ENCODE data around the gene COMMD8. TPM values are rescaled to one million over a fixed set of nuclear protein-coding genes. Genes with fewer than 3 reads are reported as not detected.
A peak's percentile ranks its signal among the peaks of the same experiment; 100 is the strongest.
"Not testable (repeated sequence)": the region's sequence is repeated elsewhere in the genome, so short reads cannot be mapped to it uniquely, and the experiment has no call there.

COMMD8 gene
- 21.6 TPM for total RNA-seq

DNA sequence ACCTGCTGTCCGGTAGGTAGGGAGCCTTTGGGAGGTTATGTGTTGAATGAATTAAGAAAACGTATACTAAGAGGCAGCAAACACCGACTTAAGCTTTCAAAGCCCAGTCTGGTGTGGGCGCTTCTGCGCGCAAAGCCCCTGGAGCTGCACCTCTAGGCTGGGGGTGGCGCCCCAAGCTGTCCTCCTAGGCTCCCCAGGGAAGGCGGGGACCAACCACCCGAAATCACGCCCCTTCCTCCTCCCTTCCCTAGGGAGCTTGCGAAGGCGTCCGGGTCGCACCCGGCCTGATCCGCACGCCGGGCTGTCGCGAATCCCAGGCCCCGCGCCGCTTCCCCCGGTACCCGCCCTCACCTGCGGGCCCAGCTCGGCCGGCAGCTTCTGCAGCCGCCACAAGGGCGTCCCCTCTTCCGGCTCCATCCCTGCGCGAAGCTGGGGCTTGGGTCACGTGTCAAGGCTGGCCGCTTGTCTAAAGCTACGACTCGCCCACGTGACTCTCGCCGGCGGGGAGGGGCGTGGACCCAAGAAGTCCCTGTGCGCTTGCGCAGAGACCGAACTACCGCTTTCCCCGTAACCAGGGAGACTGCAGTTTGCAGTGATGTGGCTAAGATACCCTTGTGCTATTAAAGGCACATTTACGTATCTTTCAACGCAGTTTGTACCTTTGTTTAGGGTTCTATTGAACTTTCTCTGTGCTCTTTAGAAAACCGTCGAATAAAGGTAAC is at the start of gene COMMD8:
Gene COMMD8, minus strand, starts transcription at position 468 of the 722 bp plus-strand sequence. Its CDS starts 51 bp downstream, at position 417.
- ATAC-seq: peak; percentile 97

DNA sequence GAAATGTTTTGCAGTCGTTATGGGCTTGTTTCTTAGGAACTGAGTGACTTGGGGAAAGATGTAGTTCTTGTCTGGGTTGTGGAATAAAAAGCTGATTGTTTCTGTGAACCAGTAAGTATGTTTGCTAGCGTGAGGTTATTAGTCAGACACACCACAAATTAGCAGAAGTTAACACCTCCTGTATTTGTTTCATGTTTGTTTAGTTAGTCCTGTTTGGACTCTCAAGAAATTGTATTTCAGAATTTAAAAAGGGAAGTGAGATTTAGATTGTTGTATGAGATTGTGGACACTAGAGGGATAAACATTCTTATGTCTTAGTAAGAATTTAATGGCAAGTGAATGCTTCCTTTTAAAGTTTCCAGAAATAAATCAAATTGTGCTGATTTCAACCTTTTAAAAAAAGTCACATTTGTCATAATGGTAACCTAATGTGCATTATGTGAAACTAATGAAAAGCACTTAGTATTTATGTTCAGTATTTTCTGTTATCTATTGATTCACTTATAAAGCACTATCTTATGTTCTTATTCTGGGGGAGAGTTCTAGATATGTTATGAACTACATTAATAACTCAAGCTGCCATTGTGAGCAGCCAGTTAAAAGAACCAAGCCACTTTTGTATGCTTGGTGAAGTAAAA is 47.1 kb upstream of the COMMD8 start:
- ATAC-seq: no peak

DNA sequence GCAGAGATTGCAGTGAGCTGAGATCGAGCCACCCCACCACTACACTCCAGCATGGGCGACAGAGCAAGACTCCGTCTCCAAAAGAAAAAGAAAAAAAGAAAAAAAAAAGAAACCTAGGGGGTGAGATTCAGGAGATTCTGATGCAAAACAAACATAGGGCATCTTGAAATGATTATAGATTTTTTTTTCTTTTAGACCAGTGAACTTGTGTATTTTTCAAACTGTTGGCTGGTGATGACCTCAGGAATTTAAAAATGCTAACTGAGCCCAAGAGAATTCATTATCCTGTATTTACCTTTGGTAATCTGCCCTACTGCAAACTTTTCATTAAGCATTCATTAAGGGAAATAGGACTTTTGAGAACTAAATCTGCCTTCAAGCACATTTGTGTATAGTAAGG is 42.2 kb upstream of the COMMD8 start:
- no peak for ATAC-seq

DNA sequence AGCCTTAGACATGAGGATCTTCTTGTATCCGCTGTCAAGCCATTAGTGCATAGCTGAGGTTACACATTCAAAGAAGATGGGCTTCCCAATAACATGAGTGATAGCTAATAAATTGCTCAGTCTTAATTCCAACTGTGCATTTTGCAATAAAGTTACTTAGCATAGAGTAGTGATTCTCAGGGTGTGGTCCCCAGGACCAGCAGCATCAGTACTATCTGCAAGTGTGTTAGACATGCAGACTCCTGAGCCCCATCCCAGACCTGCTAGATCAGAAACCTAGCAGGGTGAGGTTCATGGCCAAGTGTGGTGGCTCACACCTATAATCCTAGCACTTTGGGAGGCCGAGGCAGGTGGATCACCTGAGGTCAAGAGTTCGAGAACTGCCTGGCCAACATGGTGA is 41.6 kb upstream of the COMMD8 start:
- no peak for ATAC-seq

DNA sequence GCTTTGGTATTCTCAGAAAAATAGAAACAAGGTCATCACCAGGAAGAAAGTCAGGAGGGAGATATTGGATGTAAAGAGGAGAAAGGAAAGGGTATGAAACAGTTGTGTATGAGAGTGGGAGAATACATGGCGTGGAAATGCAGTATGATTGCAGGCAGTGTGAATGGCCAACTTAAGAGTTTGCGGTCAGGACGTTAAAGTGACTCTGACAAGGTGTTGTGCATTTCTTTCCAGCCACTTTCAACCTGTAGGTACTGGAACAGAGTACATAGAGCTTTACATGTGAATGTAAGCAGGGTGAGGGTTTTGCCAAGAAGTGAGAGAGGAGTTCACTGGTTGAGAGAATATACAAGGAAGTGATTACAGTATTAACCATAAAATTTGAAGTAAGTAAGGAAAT is 37.3 kb upstream of the COMMD8 start:
- ATAC-seq: no peak

DNA sequence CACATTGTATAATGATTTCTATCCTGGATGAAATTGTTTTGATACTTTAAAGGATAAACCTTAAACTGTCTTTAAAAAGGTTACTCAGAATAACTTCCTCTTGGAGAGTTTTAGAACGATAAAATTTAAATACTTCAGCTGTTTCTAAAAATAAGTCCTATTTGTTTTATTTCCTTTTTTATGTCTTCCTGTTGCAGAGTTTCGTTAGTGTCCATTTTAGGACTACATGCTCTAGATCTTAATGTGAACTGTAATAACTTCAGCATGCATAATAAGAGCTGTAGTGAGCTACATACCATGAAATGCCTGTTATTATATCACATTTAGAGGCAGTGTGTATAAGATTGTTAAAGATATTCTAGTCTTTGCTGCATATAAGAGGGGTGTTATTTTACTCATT is 36.2 kb upstream of the COMMD8 start:
- no peak for ATAC-seq

DNA sequence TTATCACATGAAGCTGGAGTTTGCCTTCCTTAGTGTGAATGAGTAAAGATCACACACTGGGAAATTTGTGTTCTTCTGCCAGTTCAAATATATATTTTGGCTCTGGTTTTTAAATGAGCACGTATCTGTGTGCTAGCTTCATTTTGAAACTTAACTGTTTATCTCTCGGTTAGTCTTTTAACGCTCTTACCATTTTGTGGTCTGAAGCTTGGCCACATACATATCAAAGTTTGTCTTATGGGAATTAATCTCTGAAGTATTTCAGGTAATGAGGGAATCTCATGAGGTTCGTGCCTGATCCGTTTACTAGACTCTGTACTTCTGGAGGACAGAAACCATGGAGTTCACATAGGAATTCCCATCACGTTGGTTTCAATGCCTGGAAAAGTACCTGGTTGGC is 35.4 kb upstream of the COMMD8 start:
- ATAC-seq: no peak

DNA sequence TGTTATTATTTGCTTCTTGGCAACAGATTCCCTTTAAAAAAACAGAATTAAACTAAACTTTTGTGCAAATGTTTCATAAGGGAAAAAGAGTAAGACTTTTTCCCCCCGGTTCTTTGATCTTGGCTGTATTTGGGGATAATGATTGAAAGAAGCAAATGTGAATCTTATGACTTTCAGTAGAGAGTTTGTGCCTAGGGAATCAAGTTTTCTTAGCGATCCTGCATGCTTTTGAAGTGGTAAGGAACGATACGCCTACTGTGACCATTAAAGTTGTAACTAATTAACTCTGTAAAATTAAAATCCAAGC is 30.6 kb upstream of the COMMD8 start:
- ATAC-seq: no peak

DNA sequence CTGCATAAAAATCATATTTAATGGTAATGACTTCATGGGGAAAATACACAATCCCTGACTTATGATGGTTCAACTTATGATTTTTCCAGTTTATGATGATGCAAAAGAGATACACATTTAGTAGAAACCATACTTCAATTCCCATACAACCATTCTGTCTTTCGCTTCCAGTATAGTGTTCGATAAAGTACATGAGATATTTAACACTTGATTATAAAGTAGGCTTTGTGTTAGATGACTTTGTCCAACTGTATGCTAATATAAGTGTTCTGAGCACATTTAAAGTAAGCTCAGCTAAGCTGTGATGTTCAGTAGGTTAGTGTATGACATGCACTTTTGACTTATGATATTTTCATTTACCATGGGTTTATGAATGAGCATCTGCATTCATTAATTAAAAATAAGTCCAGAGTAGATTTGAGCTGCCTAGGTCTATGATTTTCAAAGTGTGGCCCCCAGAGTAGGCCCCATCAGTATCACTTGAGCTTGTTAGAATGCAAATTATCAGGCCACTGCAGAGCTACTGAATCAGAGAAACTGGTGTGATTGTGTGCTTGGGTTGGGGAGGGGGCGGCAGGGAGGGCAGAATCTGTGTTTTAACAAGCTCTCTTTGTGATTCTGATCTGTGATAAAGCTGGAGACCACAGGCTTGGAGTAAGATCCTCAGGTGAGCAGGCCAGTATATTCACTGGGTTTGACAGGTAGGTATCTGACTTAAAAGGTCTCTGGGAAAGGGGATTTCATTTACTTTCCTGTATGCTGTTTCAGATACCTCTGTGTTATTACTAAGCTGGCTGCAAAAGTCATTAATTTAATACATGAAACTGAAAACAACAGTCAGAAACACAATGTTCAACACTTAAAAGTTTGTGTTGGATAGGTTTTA is 30.0 kb upstream of the COMMD8 start:
- ATAC-seq: no peak

DNA sequence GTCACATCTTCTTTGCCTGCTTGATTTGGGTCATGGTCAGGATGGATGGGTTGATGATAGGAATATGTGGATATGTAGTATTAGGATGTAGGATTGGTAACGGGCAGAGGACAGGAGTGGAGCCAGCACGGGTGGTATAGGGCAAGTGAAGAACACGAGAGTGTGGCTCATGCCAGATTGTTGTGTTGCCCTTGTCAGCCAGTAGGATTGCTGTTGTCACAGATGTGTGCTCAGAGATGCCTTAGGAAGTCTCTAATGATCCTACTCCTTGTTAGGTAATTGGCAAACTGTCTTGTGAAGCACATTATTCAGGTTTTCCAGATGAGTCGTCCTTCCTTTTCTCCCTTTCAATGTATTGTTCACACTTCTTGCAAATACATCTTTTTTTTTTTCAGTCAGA is 27.0 kb upstream of the COMMD8 start:
- peak; percentile 74 for ATAC-seq

DNA sequence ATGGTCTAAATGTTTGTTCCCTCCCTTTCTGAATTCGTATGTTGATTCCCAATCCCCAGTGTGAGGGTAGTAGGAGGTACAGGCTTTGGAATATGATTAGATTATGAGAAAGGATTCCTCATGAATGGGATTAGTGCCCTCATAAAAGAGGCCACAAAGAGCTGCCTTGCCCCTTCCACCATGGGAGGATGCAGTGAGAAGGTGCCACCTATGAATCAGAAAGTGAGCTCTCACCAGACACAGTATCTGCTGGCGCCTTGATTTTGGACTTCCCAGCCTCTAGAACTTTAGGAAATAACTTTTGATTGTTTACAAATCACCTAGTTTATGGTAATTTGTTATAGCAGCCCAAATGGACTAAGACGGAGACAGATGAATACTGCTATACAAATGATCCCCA is 25.2 kb upstream of the COMMD8 start:
- no peak for ATAC-seq

DNA sequence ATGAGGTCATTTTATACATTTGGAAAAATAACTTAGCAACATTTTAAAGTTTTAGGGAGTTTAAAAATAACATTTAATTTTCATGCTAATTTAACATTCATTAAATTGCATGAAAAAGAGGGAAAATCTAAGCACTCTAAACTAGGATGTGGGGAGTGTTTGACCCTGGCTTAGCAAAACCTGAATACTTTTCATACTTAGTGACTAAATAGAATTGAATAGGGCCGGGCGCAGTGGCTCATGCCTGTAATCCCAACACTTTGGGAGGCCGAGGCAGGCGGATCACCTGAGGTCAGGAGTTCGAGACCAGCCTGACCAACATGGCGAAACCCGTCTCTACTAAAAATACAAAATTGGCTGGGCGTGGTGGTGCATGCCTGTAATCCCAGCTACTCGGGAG is 23.2 kb upstream of the COMMD8 start:
- not testable (repeated sequence) for ATAC-seq

DNA sequence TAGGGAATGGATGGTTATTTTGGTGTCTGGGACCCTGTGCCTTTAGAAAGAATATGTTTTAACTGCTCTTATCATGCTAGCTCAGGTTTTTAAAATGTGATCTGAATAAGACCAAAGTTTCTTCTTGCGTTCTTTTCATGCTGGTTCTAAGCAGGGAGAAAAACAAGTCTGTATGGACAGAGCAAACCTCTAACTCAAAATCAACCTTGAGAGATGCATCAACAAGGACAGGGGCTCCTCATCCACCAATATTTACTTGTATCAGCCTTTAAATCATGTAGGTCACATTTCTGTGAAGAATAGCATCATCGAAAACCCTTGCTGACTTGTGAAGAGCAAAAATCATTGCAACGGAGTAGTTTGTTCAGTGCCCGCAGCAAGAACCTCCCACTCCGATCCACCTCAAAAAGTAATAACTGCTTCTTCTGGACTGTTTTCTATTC is 22.8 kb upstream of the COMMD8 start:
- no peak for ATAC-seq

DNA sequence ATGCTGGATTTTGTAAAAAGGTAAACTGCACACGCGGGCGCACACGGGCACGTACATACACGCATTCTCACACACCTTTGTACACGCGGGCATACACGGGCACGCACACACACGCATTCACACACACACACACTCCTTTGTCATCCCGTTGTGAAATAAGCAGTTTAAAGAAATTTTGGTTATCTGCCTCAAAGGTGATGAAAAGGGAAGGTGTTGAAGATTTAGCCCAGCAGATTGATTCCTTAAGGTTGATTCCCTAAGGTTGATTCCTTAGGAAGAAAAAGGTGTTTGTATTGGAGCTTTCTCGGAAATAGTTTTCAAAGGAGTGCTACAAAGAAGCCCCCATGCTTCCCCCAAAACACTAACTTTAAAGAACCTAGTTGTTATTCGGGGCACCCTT is 22.3 kb upstream of the COMMD8 start:
- no peak for ATAC-seq

DNA sequence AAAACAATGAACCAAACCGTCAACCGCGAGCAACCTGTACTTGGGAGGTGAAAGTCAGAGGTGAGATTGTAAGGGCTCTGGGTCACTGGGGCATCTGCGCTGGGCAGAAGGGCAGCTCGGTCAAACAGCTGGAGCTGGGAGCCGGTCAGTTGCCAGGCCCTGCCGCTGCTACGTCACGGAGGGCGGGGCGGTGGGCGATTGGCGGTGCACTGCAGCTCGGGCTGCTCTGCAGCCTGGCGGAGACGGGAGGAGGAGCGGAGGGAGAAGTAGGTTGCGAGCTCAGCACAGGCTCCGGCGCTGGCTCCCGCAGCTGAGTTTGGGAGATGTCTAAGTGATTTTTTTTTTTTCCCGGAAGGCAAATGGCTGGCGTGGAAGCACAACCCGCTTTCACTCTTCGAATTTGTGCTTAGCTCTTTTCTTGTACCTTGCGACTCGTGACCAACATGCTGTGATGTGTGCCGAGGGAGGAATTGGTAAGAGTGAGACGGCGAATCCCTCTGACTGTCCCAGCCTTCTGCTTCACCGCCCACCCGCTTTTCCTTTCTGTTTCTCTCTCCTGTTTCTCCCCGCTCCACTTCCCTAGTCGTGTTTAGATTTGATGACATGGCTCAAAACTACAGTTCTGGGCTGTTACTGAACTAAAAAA is 21.7 kb upstream of the COMMD8 start, which contains the start of gene ATP10D:
Gene ATP10D, plus strand, starts transcription at position 229 of the 646 bp plus-strand sequence. CDS start 27,266 bp downstream, outside the sequence.
- ATAC-seq: peak; percentile 93

DNA sequence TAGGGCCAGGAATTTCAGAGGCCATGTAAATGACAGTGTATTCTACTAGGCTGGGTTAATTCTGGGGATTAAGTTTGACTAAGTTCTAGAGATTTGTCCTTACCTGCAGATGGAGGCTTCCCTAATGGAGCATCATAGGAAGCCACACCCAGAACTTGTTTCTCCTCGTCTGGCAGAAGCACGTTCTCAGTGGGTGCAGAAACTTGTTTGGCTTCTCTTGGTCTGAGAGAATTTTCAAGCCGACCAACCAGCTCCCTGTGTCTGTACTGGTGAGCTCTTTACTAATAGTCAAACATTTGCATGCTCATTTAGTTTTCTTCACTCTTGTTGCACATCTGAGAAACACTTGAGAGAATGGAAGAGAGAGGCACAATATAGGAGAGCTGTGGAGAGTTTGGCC is 20.7 kb upstream of the COMMD8 start:
- ATAC-seq: peak; percentile 91

DNA sequence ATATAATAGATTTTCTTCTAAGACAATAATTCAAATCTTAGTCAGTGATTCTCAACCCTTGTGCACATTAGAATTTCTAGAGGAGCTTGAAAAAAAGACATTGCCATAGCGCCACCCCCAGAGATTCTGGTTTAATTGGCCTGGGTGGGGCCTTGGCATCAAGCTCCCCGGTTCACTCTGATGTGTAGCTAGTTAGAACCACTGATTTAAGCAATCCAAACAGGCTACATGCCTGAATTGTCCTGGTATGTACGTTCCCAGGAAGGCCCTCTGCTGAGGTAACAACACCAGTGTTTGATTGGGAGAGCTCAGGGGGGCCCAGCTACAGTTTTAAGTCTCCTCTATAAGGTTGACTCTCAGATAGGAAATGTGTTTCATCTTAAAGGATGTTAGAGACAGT is 20.2 kb upstream of the COMMD8 start:
- ATAC-seq: peak; percentile 74

DNA sequence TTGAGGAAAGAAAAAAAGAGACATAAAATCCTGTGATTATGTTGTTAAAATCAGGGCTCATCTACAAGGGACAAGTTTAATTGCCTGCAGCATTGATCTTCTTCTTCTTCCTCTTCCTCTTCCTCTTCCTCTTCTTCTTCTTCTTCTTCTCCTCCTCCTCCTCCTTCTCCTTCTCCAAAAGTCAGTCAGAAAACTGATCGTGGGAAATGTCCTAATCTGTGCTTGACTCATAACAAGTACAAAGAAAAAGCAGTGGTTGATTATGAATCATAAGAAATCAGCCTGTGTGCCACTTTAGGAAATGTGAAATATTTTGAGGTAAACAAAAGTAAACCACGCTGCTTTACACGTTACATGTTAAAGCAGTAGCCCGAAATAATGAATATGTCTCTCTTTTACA is 18.8 kb upstream of the COMMD8 start:
- no peak for ATAC-seq

DNA sequence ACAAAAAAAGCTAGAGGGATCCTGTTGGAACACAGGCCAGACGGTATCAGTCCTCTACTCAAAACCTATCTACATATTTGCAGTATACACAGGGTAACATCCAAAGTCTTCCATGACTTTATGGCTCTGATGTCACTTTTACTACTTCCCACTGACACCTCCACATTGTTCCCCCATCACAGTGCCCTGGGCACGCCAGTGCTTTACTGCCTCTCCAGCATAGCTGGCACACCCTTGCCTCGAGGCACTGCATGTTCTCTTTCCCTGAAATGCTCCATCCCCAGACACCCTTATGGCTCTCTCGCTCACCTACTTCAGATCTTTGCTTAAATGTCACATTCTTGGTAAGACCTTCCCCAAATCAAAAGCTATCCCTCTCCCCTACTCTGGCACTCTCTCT is 15.3 kb upstream of the COMMD8 start:
- ATAC-seq: peak; percentile 29

DNA sequence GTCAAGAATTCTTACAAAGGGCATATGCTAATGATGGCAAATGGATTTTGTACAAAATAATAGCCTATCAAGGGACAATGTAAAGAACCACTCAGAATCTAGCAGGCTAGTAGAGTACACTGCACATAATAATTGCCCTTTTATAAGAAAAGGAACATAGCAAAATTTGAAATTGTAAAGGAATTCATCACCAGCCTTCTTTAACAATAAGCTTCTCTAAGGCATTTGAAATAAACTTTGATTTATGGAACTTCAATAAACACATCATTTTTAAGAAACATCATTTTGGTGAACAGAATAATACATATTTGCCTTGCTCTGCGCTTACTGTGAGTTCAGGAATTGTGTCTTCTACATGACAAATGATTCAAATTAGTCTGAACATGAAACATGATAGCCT is 11.9 kb upstream of the COMMD8 start:
- ATAC-seq: no peak

DNA sequence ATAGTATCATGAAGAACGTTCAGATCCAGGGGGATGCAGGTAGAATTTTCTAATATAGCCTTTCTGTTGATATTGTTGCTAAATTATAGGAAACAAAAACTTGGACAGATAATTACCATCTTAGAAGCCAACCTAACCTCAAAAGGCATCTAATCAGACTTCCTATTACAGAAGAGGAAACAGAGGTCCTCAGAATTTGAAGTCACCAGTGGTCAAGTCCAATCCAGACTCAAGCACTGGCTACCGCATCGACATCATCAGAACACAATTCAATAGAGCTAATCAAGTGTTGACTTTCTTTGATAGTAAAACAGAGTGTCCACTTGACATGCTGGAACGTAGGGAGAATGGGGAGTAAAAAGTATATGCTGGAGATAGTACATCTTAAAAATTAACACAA is 11.3 kb upstream of the COMMD8 start:
- ATAC-seq: no peak

DNA sequence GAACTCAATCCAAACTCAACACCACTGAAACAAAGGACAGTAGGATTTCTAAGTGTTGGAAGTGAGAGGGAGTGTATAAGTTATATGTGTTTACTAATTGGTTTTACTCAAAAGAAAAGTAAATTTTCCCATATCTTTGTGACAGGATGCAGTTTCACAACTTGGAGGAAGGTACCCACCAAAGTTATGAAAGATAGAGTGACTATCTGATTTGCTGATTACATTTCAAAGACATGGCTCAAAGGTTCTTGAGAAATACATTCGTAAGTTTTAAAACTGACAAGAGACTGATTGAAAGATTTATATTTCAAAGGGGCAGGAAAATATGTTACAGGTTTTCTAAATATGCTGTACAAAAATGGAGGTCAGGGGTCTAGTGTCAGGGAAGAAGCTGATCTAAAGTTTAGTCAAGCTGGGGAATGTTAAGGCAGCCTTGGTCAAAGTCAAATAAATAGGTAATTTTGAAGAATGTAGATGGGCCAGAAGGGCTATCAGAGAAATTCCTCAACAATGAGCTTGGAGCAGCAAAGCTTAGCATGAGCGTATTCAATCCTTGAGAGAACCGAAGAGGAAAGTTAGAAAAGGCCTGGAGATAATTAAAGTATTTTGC is 9.7 kb upstream of the COMMD8 start:
- no peak for ATAC-seq

DNA sequence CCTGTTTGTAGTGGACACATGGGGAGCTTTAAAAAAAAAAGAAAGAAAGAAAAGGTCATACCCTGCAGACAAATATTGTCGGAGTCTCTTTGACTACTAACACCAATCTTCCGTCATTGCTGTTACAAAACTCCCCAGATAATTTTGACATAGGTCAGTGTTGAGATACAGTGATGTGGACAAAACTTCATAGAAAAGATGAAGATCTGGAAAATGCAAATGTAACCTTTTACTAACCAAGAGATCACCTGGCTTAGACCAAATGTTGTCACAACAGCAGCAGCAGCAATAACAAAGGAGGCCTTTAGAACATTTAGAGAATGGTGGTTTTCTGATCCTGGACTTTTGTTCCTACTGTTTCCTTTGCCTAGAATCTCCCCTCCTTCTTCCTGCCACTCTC is 8.1 kb upstream of the COMMD8 start:
- ATAC-seq: no peak
